ENCODE measurements around the gene MRPL58. TPM values are rescaled to one million over a fixed set of nuclear protein-coding genes. Genes with fewer than 3 reads are reported as not detected.

The MRPL58 gene
- polyA plus RNA-seq, 3 donors, result 18.9 to 52.6 (median 44.4) TPM

GRCh38 chr17:74979408-74980146 lies 32.9 kb upstream of the MRPL58 start:
- intact Hi-C loops (cut with micrococcal nuclease), result loop anchor here in 1 of 2 donors (10.0 kb wide), 1 partner anchor 55 kb away; no protein-coding TSS in a partner anchor

More at GRCh38 chr17:74979408-74980146, 32.9 kb upstream of the MRPL58 start:
- H2AFZ ChIP-seq (ENCODE audit: insufficient read depth, low read depth, low read length, poor library complexity, severe bottlenecking), result no peak overlapping the region
- Mint-ChIP-seq H3K27ac (peak overlapping the region in 1 of 7 donors; percentile 17), H3K36me3 (peaks cover 0 to 2% of the 10 kb centered on the region in 2 donors), H3K4me3 (peak overlapping the region in 1 of 2 donors; percentile 31), H3K27me3 (ENCODE audit: low read depth in 3 of 3) (peaks cover 62 to 82% (median 75%) of the 10 kb centered on the region in 3 donors), H3K9me3 (peaks cover 0 to 12% (median 3%) of the 10 kb centered on the region in 7 donors), H3K4me1 (peaks cover 16% of the 10 kb centered on the region)
- H3K4me1 ChIP-seq (ENCODE audit: control insufficient read depth in 1 of 2, insufficient read depth in 2 of 2, low read length in 2 of 2), result peaks cover 13 to 17% of the 10 kb centered on the region in 2 donors
- no peaks in the 10 kb centered on the region for H3K36me3 ChIP-seq (replicated peaks in 1 of 2; ENCODE audit: control insufficient read depth in 1 of 2, insufficient read depth in 2 of 2, low read length in 2 of 2)
- no peaks in the 10 kb centered on the region for H3K79me2 ChIP-seq (ENCODE audit: insufficient read depth, low read length)
- no peak overlapping the region for H3K27ac ChIP-seq (ENCODE audit: low read depth in 1 of 2, low read length in 2 of 2)
- 80% methylated on average over 11 of the region's 17 CpGs for WGBS (ENCODE audit: insufficient coverage)
- TF ChIP-seq CTCF (IDR thresholded peaks at IDR 0.05), result no peak
- no peaks in the 10 kb centered on the region for H3K9me3 ChIP-seq (replicated peaks in 1 of 2; ENCODE audit: control insufficient read depth in 1 of 2, insufficient read depth in 1 of 2, low read length in 2 of 2)
- DNase-seq, result no peak
- H3K4me2 ChIP-seq (replicated peaks; ENCODE audit: extremely low read depth, low read length, poor library complexity, severe bottlenecking), result no peak overlapping the region
- H3K9ac ChIP-seq (ENCODE audit: insufficient read depth, low read length, poor library complexity, severe bottlenecking), result no peak overlapping the region
- H4K20me1 ChIP-seq (ENCODE audit: insufficient read depth, low read length), result no peaks in the 10 kb centered on the region
- no peak overlapping the region for H3K4me3 ChIP-seq (replicated peaks in 1 of 3; ENCODE audit: low read depth in 2 of 3, low read length in 3 of 3)
- peaks cover 23 to 51% of the 10 kb centered on the region in 2 donors for H3K27me3 ChIP-seq (ENCODE audit: control insufficient read depth in 2 of 2, insufficient read depth in 2 of 2, low read length in 2 of 2)
